ENCODE results near the gene SART3.
"Not testable (repeated sequence)": the region's sequence is repeated elsewhere in the genome, so short reads cannot be mapped to it uniquely, and the experiment has no call there.

The SART3 gene

DNA sequence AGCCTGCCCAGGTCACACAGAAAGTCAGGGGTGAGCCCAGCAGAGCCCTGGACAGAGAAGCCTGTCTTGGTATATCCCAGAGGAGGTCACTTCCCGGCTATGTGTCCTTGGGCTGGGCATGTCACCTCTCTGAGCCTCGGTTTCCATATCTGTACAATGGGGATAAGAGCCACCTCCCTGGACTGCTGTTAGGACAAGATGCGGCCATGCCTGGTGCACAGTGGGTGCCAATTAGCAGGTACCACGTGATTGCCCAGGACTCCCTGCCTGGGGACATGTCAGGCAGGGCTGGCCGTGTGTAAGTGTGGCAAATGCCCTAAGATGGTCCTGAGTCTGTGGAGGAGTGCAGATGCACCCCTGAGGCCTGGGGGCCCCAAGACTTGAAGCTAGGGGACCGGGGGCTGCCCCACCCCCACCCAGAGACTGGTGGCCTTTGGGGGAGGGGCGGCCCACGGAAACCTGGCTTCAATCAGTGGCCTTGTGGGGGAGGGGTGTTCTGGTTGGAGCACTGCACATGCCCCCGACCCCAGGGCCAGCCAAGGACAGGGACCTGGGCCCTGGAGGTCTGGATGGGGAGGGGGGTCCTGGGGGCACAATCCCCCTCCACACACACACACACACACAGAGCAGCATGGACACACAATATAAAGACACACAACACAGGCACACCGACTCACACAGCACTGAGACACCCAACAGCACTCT, 36.0 kb upstream of the SART3 start:
- no peak for DNase-seq (ENCODE audit: low spot score)

DNA sequence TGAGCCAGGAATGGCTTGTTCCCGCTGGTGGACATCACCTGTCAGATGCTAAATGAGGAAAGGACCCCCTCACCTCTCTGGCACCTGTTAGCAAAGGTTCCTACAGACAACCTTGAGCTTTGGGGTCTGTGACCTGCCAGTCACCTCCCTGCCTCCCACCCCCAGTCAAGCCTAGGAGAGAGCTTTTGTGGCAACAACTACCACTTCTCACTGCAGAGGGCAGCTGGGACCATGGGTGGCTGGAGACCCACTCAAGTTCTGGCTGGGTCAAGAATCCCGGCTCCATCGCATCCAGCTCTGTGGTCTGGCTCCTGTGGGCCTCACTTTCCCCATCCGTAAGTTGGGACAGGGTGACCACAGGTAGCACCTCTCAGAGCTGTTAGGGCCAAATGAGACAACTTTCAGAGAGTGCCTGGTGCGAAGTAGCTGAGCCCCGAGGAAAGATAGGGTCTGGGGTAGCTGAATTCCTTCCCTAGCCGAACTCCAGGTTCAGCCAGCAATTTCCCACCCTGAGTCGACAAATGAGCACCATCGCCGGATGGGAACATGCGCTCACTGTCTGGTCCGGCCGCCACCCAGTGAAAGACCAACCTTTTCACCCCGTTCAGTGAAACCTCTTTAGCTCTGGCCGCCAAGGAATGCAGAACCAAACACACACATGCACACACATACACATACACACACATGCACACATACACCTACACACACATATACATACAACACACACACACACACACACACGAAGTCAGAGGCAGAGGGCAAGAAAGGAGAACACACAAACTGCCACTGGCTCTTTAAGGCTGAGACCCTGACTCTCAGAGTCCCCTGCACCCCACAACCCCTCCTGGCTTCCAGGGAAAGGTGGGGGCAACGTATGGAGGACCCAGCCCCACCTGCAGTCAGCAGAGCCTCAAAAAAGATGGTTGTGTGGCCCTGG, 35.0 kb upstream of the SART3 start:
- no peak for DNase-seq (ENCODE audit: low spot score)

DNA sequence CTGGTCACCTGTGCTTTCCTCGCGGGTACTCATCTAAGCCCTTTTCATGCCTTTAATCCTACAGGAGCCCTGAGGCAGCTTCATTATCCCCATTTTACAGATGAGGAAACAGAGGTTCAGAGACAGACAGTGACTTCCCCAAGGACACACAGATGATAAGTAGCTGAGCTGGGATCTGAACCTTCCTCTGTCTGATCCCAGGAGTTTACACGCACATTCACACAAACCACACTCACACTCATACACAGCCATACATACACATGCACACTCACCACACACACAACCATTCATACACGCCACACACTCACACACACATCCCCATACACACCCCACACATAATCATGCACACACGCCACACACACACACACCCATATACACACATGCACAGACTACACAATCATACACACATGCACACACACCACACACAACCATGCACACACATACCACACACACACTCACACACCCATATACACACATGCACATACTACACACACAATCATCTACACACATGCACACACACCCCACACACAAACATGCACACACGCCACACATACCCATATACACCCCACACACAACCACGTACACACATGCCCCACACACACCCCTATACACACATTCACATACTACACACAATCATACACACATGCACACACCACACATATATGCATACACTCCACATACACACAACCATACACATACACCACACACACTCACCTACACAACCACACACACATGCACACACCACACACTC, 34.2 kb upstream of the SART3 start:
- DNase-seq (ENCODE audit: low spot score): no peak

DNA sequence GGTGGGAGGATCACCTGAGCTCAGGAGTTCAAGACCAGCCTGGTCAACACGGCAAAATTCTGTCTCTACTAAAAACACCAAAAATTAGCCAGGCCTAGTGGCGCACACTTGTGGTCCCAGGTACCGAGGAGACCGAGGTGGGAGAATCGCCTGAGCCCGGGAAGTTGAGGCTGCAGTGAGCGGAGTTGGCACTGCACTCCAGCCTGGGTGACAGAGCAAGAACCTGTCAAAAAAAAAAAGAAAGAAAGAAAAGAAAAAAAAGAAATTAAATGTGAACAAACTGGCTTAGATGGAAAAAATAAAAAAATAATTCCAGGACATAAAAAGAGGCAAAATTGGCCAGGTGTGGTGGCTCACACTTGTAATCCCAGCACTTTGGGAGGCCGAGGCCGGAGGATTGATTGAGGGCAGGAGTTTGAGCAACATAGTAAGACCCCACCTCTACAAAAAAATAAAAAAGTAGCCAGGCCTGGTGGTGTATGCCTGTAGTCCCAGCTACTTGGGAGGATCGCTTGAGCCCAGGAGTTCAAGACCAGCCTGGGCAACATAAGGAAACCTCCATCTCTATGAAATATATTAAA, 33.4 kb upstream of the SART3 start:
- no peak for DNase-seq (ENCODE audit: low spot score)

DNA sequence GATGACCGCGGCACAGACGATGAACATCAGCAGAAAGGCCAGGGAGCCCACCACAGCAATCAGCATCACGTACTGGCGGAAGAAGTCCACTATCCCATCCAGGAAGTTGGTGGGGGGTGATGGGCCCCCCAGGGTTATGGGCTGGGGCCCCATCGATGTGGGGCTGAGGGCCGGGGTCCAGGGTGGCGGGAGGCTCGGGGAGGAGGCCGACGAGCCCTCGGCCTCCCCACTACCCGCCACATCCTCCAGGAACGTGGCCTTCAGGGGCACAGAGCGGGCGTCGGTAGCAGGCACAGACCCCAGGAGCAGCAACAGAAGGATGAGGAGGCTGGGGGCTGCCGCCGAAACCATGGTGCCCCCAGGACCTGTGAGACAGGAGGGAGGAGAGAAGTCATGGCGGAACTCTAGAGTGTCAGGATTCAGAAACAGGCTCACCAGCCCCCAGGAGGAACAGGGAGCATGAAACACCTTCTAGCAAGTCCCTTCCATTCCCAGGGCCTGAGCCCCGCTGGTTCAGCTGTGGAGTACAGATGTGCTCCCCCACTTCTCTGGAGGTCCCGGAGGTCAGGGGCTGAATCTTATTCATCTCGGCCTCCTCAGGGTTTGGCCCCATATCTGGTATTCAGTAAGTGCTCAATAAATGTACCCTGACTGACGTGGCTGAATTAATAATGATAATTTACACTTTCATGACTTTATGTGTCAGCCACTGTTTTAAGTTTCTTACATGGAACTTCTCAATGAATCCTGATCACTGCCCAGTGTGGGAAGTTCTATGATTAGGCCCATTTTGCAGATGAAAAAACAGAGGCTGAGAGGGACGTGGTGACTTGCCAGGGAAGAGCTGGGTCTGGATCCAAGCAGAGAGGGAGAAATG, 31.3 kb upstream of the SART3 start:
- DNase-seq (ENCODE audit: low spot score): no peak

DNA sequence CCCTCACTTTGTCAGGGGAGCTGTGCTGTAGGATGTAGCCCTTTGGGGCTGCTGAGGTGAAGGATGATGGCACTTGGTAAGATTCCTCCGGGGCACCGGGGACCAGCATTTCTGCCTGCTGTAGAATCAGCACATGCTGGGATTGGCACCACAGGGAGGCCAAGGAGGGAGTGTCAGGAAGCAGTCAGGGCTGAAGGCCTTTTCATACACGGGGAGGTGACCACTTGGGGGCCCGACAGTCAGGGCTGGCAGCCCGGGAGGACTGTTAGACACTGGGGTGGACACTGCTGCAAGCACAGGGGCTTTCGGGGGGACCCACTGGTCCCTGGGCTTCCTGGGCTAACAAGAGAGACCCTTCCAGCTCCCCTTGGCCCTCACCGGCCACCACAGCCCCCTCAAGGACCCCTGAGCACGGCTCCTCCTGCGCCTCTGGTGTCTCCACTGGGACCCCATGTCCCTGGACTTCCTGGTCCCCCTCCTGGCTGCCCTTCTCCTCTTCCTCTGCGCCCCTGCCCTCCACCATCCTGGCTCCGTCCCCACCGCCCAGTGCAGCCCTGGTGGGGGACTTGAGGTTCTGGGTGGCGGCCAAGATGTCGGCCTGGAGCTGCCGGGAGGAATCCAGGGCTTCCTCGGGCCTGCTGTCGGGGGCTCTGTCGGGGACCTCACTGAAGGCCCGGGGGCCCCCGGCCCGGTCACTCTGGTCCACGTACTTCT, 30.5 kb upstream of the SART3 start:
- no peak for DNase-seq (ENCODE audit: low spot score)

DNA sequence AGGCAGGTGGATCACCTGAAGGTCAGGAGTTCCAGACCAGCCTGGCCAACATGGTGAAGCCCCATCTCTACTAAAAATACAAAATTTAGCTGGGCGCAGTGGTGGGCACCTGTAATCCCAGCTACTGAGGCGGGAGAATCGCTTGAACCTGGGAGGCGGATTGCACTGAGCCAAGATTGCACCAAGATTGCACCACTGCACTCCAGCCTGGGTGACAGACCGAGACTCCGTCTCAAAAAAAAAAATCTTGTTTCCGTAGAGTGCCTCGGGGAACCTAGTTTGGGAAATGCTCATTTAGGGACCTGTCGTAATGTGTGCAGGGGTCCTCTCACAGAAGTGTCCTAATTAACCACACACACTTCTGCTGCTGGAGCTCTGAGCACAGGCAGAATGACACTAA, 29.5 kb upstream of the SART3 start:
- DNase-seq (ENCODE audit: low spot score): not testable (repeated sequence)

DNA sequence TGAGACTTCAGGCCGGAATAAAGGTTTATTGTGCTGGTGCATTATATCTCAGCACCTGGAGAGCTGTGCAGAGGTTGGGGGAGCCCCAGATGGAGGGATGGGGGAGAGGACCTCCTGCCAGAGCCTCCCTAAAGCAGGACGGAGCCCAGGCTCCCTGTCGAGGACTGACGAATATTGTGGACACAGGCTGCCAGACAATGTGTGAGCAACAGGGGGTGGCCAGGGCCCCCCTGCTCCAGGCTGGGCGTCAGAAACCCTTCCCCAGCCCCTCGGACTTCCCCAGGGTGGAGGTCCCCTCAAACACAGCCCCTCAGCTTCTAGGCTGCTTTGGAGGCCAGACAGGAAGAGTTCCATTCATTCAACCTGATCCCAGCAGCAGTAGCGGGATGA, 28.9 kb upstream of the SART3 start:
- DNase-seq (ENCODE audit: low spot score): no peak

DNA sequence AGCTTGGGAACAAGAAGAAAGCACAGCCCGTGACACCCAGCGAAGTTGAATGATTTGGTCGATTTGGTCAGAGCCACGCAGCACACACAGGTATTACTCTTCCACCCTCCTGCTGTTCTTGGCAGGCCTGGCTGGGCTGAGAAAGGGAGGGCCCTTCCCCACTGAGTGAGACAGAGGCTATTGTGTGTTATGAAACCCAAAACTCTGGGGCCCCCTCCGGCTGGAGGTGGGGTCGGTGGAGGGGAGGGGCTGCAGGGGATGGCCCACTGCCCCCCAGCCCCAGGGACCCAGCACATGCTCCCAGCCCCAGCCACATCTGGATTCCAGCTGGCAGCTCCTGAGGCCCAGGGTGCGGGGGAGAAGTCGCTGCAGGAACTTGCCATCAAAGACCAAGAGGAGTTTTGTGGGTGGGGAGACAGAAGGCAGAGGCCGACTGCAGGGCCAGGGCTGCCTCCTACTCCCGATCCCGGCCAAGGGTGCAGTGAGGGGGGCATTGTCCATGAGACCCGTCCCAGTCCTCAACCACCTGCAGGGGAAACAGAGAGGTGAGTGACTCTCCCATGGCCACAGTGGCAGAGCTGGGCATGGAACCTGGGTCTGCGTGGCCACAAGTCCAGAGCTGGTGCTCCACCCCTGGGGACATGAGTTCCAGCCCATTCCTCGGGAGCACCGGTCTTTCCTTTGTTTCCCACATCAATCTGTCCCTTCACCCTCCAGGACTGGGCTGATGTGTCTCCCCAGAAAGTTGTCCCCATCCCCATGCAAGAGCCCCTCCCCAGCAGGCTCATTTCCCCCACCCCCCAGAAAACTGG, 28.3 kb upstream of the SART3 start:
- DNase-seq (ENCODE audit: low spot score): no peak

DNA sequence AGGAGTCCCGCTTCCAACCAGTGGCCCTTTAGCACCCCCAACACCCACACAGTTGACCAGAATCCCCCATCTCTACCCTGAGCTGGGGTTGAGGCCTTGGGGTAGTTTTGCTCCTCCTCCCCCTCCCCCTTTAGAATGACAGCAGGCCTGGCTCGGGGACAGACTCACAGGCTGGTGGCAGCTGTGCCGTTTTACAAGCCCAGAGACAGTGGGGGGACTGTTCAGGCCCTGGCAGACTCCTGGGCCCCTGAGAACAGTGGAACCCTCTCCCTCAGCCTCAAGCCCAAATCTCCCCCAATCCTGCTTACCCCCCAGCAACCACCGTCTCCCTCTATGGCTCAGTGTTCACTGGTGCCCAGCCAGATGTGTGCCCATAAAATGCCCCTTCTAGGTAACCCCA, 26.9 kb upstream of the SART3 start:
- DNase-seq (ENCODE audit: low spot score): no peak

DNA sequence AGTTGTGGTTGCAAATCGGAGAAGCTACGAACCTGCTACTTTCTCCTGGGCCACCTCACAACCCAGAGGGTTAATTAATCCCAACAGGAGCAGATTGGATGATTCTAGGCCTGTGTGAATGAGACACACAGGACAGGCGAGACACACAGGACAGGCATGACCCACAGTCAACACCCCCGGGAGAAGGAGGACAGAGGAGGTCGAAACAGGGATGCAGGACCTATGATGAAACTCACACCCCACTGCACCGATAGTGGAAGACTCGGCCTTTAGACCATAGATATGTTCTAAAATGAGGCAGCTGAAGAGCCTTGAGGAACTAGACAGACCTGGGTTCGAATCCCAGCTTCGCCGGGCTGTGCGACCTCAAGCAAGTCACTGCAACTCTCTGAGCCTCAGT, 25.3 kb upstream of the SART3 start:
- DNase-seq (ENCODE audit: low spot score): no peak

DNA sequence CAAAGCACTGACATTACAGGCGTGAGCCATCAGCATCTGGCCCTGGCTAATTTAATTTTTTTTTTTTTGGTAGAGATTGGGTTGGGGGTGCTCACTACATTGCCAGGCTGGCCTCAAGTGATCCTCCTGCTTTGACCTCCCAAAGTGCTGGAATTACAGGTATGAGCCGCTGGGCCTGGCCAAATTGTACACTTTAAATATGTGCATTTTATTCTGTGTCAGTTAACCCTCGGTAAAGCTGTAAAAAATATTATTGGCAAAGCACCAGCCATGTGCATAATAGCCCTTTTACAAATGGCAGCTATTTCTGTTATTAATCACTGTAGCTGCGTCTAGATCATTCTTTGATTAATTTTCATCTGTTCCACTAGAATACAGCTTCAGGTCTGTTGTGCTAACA, 24.9 kb upstream of the SART3 start:
- no peak for DNase-seq (ENCODE audit: low spot score)

DNA sequence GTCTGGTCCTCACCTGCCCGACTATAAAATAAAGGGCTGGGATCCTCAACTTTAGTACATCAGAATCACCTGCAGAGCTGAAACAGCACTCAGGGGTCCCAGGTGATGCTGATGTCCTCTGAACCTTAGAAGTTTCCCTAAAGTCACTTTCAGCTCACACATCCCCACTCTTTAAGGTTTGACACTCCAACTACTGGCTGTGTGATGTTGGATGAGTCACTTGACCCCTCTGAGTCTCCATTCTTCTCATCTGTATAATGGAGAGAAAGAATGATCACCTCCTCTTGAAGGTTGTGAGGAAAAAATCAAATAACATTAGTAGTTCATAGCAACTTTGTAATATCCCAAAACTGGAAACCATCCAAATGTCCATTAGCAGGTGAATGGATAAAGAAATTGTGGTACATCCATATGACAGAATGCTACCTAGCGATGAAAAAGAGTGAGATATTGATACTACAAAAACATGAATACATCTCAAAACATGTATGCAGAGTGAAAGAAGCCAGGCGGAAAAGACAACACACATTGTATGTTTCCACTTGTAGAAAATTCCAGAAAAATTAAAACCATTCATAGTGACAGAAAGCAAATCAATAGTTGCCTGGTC, 23.6 kb upstream of the SART3 start:
- DNase-seq (ENCODE audit: low spot score): no peak

DNA sequence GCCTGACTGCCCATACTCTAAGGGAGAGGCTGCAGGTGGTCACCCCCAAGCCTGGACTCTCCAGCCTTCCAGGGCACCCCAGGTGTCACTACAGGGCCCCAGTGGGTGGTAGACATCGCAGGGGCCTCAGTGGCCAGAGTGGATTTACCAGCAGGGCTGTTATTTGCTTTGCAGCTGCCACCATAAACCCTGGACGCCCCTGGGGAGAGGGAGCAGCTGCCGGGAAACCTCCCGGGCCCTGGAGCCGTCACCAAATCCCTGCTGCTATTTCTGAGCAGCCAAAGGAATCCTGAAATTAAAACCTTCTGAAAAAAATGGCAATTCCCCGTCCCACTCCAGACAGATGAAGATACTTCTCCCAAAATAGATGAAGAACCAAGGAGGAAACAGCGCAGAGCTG, 23.0 kb upstream of the SART3 start:
- DNase-seq (ENCODE audit: low spot score): no peak

DNA sequence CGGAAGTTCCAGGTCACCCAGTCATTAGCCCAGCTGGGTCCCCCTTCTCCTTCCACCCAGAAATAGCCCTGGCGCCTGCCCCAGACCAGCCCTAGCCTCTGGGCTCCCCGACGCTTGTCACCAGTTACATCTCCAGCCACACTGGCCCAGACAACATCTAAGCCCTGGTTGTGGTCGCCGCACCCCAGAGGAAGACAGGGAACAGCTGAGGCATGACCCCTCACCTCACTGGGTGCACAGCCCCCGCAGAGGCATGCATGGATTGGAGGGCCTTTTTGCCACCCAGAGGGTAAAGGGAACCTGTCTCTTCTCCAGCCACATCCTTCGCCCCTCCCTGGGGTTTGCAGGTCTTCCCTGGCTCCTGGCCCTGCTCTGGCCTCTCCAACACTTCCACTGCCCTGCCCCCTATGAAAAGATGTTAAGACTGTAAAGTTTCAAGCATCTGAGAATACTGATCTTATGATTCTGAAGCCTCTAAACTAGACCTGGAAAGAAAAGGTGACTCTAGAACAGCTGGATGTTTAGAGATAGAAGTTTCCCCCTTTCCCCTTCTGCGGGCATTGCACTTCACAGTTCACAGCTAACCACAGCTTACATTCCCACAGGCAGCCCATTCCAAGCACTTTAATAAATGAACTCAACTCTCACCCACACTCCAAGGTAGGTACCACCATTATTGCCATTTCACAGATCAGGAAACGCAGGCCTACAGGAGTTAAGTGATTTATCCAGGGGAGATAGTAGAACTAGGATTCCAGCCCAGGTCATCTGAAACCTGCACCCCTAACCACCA, 22.2 kb upstream of the SART3 start:
- no peak for DNase-seq (ENCODE audit: low spot score)

DNA sequence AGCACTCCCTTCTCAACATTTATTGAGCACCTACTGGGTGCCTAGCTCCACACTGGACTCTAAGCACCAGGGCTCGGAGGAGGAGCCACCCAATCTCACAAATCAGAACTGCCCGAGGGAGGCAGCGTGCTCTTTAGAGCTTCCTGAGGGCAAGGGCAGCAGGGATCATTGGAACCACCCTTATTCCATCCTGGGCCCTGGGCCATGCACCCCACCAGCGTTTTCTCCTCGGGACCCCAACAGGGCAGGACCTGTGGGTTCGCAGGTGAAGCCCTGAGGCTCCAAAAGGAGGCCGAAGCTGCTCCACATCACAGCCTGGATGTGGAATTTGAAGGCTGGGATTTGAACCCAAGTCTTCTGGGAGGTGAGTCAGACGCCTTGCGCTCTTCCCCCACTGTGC, 21.5 kb upstream of the SART3 start:
- no peak for DNase-seq (ENCODE audit: low spot score)

DNA sequence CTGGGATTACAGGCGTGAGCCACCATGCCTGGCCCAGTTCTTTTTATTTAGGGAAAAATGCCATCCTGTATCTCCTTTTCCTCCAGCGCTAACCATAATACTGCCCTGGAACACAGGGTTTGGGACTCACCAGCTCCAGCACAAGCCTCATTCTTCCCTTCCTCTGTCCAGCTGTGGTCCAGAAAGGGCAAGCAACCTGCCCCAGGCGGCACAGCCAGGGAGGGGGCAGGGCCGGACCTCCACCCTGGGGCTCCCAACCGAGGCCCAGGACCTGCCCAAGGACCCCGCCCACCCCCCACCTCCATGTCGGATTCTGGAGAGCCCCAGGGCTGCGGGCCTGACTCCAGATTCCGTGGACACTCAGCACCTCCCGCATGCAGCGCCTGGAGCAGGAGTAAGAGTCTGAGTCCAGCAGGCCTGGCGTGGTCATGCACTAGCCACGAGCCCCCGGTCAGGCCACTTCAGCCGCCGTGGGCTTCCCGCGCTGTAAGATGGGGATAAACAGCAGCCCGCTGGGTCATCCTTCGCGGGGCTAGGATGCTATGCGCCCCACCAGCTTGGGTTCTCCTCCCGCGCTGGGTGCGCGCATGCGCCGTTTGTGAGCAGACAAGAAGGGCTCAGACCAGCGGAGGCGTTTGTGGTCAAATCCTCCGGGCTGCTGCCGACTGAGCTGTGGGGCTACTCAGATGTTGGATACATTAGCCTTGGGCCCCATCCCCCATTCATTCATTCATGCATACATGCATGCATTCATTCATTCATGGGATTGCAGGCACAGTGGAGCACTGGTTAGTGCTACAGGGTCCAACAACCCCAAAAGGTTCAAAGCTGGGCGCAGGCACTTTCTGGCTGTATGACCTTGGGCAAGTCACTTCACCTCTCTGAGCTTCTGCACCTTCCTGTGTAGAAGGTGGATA, 20.6 kb upstream of the SART3 start:
- no peak for DNase-seq (ENCODE audit: low spot score)

DNA sequence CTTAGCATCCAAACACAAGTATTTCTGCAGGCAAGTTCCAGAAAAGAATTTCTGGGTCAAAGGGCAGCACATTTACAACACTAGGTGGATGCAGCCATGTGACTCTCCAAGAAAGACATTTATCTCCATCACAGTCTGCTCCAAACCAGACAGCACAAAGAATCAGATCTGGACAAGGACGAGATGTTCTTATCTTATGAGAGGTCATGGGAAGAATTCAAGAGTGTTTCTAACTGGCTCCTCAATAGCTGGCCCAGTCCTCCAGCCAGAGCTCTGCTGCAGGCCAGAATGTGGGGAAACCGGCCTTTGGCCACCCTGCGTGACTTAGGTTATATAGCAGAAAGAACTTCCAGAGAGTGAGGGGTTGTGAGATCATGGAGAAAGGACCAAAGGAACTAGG, 19.6 kb upstream of the SART3 start:
- no peak for DNase-seq (ENCODE audit: low spot score)
